ENCODE measurements around the gene TMEM132C.

The TMEM132C gene

GRCh38 chr12:128356547-128356946, 89.6 kb downstream of the TMEM132C start:
- Histone ChIP-seq H3K9ac (ENCODE audit: low read depth, low read length) (no peak overlapping the region), H3K9me3 (ENCODE audit: control insufficient read depth, insufficient read depth, low read length) (no peaks in the 10 kb centered on the region), H3K27me3 (ENCODE audit: control insufficient read depth, insufficient read depth, low read length) (no peaks in the 10 kb centered on the region), H3K36me3 (ENCODE audit: control insufficient read depth, insufficient read depth, low read length) (no peaks in the 10 kb centered on the region), H3K4me3 (ENCODE audit: low read depth, low read length) (no peak overlapping the region), H3K4me1 (ENCODE audit: control insufficient read depth, insufficient read depth, low read length) (no peaks in the 10 kb centered on the region)

- peaks cover 13% of the 10 kb centered on the region for H3K4me1 ChIP-seq (ENCODE audit: control insufficient read depth, insufficient read depth, low read length)
- H3K9me3 ChIP-seq (ENCODE audit: control insufficient read depth, insufficient read depth, low read length): no peaks in the 10 kb centered on the region
- peaks cover 29% of the 10 kb centered on the region for H3K27me3 ChIP-seq (ENCODE audit: control insufficient read depth, insufficient read depth, low read length)
- no peaks in the 10 kb centered on the region for H3K36me3 ChIP-seq (ENCODE audit: control insufficient read depth, insufficient read depth, low read length)
- H3K4me3 ChIP-seq (ENCODE audit: low read depth, low read length): no peak overlapping the region
- H3K9ac ChIP-seq (ENCODE audit: low read depth, low read length): no peak overlapping the region
These were observed 94.5 kb downstream of the TMEM132C start for GRCh38 chr12:128361400-128361995.

GRCh38 chr12:128365032-128365431, 98.1 kb downstream of the TMEM132C start:
- Histone ChIP-seq H3K9me3 (ENCODE audit: control insufficient read depth, insufficient read depth, low read length) (no peaks in the 10 kb centered on the region), H3K4me1 (ENCODE audit: control insufficient read depth, insufficient read depth, low read length) (peaks cover 13% of the 10 kb centered on the region)

GRCh38 chr12:128365651-128366231, 98.8 kb downstream of the TMEM132C start:
- H3K27me3 ChIP-seq (ENCODE audit: control insufficient read depth, insufficient read depth, low read length): peaks cover 45% of the 10 kb centered on the region
- no peaks in the 10 kb centered on the region for H3K9me3 ChIP-seq (ENCODE audit: control insufficient read depth, insufficient read depth, low read length)
- H3K4me3 ChIP-seq (ENCODE audit: low read depth, low read length): peak overlapping the region; percentile 40
- no peaks in the 10 kb centered on the region for H3K36me3 ChIP-seq (ENCODE audit: control insufficient read depth, insufficient read depth, low read length)
- peaks cover 13% of the 10 kb centered on the region for H3K4me1 ChIP-seq (ENCODE audit: control insufficient read depth, insufficient read depth, low read length)
- peak overlapping the region; percentile 37 for H3K9ac ChIP-seq (ENCODE audit: low read depth, low read length)

More at GRCh38 chr12:128365032-128365431, 98.1 kb downstream of the TMEM132C start:
- Histone ChIP-seq H3K36me3 (ENCODE audit: control insufficient read depth, insufficient read depth, low read length) (no peaks in the 10 kb centered on the region), H3K4me3 (ENCODE audit: low read depth, low read length) (no peak overlapping the region), H3K27me3 (ENCODE audit: control insufficient read depth, insufficient read depth, low read length) (peaks cover 45% of the 10 kb centered on the region), H3K9ac (ENCODE audit: low read depth, low read length) (no peak overlapping the region)

- Histone ChIP-seq H3K36me3 (ENCODE audit: control insufficient read depth, insufficient read depth, low read length) (no peaks in the 10 kb centered on the region), H3K9ac (ENCODE audit: low read depth, low read length) (no peak overlapping the region), H3K9me3 (ENCODE audit: control insufficient read depth, insufficient read depth, low read length) (no peaks in the 10 kb centered on the region), H3K27me3 (ENCODE audit: control insufficient read depth, insufficient read depth, low read length) (peaks cover 43% of the 10 kb centered on the region), H3K4me1 (ENCODE audit: control insufficient read depth, insufficient read depth, low read length) (peaks cover 13% of the 10 kb centered on the region), H3K4me3 (ENCODE audit: low read depth, low read length) (no peak overlapping the region)
These were observed 101.0 kb downstream of the TMEM132C start for GRCh38 chr12:128367961-128368360.

- no peak overlapping the region for H3K9ac ChIP-seq (ENCODE audit: low read depth, low read length)
- H3K9me3 ChIP-seq (ENCODE audit: control insufficient read depth, insufficient read depth, low read length): no peaks in the 10 kb centered on the region
- no peaks in the 10 kb centered on the region for H3K36me3 ChIP-seq (ENCODE audit: control insufficient read depth, insufficient read depth, low read length)
- no peaks in the 10 kb centered on the region for H3K4me1 ChIP-seq (ENCODE audit: control insufficient read depth, insufficient read depth, low read length)
- peaks cover 19% of the 10 kb centered on the region for H3K27me3 ChIP-seq (ENCODE audit: control insufficient read depth, insufficient read depth, low read length)
- H3K4me3 ChIP-seq (ENCODE audit: low read depth, low read length): no peak overlapping the region
These were observed 114.6 kb downstream of the TMEM132C start for GRCh38 chr12:128381541-128381940.

GRCh38 chr12:128381946-128382345, 115.0 kb downstream of the TMEM132C start:
- no peaks in the 10 kb centered on the region for H3K4me1 ChIP-seq (ENCODE audit: control insufficient read depth, insufficient read depth, low read length)
- H3K36me3 ChIP-seq (ENCODE audit: control insufficient read depth, insufficient read depth, low read length): no peaks in the 10 kb centered on the region
- no peaks in the 10 kb centered on the region for H3K9me3 ChIP-seq (ENCODE audit: control insufficient read depth, insufficient read depth, low read length)
- no peak overlapping the region for H3K9ac ChIP-seq (ENCODE audit: low read depth, low read length)
- H3K27me3 ChIP-seq (ENCODE audit: control insufficient read depth, insufficient read depth, low read length): peaks cover 19% of the 10 kb centered on the region
- no peak overlapping the region for H3K4me3 ChIP-seq (ENCODE audit: low read depth, low read length)

GRCh38 chr12:128382946-128383345, 116.0 kb downstream of the TMEM132C start:
- peaks cover 19% of the 10 kb centered on the region for H3K27me3 ChIP-seq (ENCODE audit: control insufficient read depth, insufficient read depth, low read length)
- no peaks in the 10 kb centered on the region for H3K4me1 ChIP-seq (ENCODE audit: control insufficient read depth, insufficient read depth, low read length)
- no peak overlapping the region for H3K9ac ChIP-seq (ENCODE audit: low read depth, low read length)
- no peaks in the 10 kb centered on the region for H3K36me3 ChIP-seq (ENCODE audit: control insufficient read depth, insufficient read depth, low read length)
- no peaks in the 10 kb centered on the region for H3K9me3 ChIP-seq (ENCODE audit: control insufficient read depth, insufficient read depth, low read length)
- H3K4me3 ChIP-seq (ENCODE audit: low read depth, low read length): no peak overlapping the region

GRCh38 chr12:128383357-128383937, 116.5 kb downstream of the TMEM132C start:
- no peaks in the 10 kb centered on the region for H3K36me3 ChIP-seq (ENCODE audit: control insufficient read depth, insufficient read depth, low read length)
- no peaks in the 10 kb centered on the region for H3K9me3 ChIP-seq (ENCODE audit: control insufficient read depth, insufficient read depth, low read length)
- no peaks in the 10 kb centered on the region for H3K4me1 ChIP-seq (ENCODE audit: control insufficient read depth, insufficient read depth, low read length)
- H3K9ac ChIP-seq (ENCODE audit: low read depth, low read length): no peak overlapping the region
- H3K27me3 ChIP-seq (ENCODE audit: control insufficient read depth, insufficient read depth, low read length): peaks cover 19% of the 10 kb centered on the region
- H3K4me3 ChIP-seq (ENCODE audit: low read depth, low read length): no peak overlapping the region

- Histone ChIP-seq H3K4me3 (ENCODE audit: low read depth, low read length) (no peak overlapping the region), H3K36me3 (ENCODE audit: control insufficient read depth, insufficient read depth, low read length) (no peaks in the 10 kb centered on the region), H3K9me3 (ENCODE audit: control insufficient read depth, insufficient read depth, low read length) (no peaks in the 10 kb centered on the region), H3K9ac (ENCODE audit: low read depth, low read length) (no peak overlapping the region), H3K4me1 (ENCODE audit: control insufficient read depth, insufficient read depth, low read length) (no peaks in the 10 kb centered on the region), H3K27me3 (ENCODE audit: control insufficient read depth, insufficient read depth, low read length) (peaks cover 15% of the 10 kb centered on the region)
These were observed 118.8 kb downstream of the TMEM132C start for GRCh38 chr12:128385736-128386135.

GRCh38 chr12:128387811-128388422, 120.9 kb downstream of the TMEM132C start:
- Histone ChIP-seq H3K4me3 (ENCODE audit: low read depth, low read length) (no peak overlapping the region), H3K27me3 (ENCODE audit: control insufficient read depth, insufficient read depth, low read length) (peaks cover 6% of the 10 kb centered on the region), H3K9ac (ENCODE audit: low read depth, low read length) (no peak overlapping the region), H3K36me3 (ENCODE audit: control insufficient read depth, insufficient read depth, low read length) (no peaks in the 10 kb centered on the region), H3K9me3 (ENCODE audit: control insufficient read depth, insufficient read depth, low read length) (no peaks in the 10 kb centered on the region), H3K4me1 (ENCODE audit: control insufficient read depth, insufficient read depth, low read length) (no peaks in the 10 kb centered on the region)
